ENCODE data around the gene ALOX5.
"Not testable (repeated sequence)": the region's sequence is repeated elsewhere in the genome, so short reads cannot be mapped to it uniquely, and the experiment has no call there.

ALOX5 gene

DNA sequence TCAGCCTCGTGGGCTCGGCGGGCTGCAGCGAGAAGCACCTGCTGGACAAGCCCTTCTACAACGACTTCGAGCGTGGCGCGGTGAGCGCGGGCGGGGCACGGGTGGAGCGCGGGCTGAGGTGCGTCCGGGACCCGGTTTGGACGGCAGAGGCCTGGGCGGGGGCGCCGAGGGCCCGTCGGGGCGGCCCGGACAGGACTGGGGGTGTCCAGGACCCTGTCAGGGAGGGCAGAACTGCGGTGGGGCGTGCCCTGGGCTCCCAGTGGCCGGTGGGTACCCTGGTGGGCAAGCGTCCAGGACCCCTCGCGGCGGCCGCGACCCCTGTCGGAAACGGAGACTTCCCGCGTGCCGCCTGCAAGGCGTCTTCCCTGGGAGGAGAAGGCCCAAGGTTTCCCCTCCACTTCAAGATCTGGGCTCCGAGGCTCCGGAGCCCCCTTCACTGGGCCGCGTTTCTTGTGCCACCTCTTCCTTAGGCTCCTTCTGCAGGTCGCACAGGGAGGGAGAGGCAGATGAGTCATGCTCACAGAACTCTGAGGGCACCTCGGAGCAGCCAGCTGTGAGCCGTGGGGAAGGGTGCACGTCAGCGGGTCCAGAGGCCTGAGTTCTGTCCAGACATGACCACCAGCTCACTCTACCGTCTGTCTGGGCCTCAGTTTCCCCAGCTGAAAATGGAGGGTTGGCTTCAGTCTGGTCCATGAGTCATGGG lies 485 bp downstream of the ALOX5 start:
- DNase-seq: no peak

DNA sequence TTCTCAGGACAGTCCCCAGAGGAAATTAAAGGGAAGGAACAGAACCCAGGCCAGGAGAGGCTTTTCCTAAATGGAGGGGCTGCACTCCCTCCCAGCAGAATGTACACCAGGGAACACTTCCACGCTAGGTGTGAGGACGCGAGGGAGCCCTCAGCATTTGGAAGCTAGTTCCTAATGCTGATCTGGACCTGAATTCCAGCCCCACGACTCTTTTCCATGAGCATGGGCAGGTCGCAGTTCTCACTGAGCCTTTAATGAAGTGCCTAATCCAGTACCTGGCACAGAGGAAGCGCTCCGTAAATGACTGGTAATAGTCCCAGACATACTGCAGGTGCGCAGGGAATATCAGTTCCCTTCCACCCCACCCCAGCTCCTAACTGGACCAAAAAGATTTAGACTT lies 1.1 kb downstream of the ALOX5 start:
- DNase-seq: no peak

DNA sequence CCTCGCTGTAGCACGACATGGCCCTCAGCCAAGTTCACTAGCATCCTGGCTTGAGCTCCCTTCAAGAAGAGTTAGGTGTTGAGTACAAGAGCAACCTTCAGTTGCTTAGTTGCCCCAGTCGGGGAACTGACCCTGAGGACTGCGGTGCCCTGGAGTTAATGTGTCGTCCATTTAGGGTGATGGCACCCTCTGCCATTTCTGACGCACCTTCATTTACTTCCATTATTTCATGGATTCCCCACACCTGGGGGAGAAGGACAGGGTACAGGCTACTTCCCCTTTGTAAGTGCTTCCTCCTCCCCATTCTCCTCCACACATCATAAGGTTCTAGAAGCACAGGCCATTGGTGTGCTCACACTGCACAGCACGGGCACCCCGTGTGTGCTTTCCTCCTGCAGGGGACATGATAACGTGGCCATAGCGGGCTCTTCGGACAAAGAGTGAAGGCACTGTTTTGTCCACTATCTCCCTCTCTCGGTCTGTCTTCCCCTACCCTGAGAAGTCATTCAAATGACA lies 1.8 kb downstream of the ALOX5 start:
- no peak for DNase-seq

DNA sequence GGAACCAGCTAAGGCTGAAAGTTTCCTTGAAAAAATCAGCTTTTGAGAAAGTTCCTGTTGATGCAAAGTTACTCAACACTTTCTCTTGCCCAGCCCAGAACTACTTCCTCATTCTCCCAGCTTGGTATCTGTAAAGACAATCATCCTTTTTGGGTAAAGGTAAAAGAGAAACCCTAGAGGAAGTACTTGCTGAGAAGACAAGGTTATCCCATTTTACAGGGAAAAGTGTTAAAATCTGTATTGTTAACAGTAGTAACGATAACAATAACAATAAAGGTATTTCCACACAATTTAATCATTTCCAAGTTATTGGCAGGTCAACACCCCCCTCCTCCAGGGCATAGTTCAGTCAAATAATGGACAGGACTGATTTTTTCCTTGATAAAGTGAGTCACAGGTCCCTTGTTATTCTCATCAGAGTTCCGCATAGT lies 2.4 kb downstream of the ALOX5 start:
- DNase-seq: peak in 1 of 51 donors; percentile 18

DNA sequence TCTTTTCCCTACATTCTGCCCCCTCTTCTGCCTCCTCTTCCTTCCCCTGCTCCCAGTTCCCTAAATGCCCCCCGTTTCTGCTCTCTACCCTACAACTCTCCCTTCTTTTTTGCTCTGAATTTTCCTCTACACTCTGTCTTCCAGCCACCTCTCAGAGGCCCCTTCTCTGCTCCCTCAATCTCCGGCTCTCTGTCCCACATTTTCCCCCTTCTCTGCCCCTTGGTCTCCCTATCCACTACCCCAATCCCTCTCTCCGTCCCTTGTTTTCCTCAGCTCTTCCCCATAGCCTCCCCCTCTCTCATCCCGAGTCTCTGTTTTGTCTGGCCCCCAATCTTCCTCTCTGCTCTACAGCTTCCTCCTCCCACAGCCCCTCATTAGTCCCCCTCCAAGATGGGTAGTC lies 3.3 kb downstream of the ALOX5 start:
- no peak for DNase-seq

DNA sequence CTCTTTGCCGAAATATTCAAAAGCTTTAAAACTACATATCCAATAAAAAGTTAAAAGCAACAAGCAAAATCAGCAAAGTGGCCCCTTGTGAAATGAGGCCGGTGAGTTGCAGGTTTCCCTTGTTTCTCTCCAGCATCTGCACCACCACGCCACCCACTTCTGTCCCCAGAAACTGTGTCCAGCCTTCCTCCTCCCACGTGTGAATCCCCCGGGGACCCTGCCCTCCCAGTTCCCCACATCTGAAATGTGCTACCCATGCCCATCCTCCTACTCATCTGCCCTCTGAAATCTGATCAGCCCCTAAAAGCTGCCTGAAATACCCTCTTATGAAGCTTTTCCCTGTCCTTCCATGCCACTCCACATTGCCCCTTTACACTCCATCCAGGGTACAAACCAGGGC lies 3.8 kb downstream of the ALOX5 start:
- DNase-seq: no peak

DNA sequence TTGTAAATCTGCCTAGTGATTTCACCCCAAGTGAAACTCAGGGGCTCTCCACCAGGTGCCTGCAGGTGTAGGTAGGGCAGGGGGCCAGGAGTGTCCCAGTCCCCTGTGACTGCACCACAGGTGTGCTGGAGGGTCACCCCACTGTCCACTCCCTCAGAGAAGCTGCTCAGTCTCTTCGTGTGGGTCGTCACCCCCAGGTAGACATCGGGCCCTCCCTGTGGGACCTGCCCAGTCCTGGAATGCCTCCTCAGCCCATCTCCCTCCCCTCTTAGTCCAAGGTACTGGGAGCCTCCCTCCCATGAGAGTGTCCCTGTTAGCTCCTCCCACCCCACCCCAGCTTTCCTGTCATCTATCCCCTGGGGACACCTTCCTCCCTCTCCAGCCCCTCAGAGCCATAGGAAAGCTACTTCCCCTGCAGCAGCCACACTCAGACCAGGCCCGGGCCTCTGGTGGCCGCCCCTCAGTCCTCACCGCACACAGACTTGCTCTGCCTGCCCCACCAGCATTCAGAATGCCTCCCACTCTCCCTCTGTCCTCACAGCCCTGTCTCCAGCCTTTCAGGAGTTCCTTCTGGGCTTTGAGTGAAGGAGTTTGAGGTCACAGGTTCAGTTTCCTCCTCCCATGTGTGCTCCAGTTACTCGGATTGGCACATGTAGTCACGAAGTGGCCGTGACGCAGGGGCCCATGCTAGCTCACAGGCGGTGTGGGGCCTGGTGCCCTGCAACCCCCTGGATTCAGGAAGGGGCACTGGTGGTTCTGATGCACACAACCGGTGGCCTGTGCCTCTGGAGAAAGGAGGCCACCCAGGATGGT lies 5.1 kb downstream of the ALOX5 start:
- DNase-seq: no peak

DNA sequence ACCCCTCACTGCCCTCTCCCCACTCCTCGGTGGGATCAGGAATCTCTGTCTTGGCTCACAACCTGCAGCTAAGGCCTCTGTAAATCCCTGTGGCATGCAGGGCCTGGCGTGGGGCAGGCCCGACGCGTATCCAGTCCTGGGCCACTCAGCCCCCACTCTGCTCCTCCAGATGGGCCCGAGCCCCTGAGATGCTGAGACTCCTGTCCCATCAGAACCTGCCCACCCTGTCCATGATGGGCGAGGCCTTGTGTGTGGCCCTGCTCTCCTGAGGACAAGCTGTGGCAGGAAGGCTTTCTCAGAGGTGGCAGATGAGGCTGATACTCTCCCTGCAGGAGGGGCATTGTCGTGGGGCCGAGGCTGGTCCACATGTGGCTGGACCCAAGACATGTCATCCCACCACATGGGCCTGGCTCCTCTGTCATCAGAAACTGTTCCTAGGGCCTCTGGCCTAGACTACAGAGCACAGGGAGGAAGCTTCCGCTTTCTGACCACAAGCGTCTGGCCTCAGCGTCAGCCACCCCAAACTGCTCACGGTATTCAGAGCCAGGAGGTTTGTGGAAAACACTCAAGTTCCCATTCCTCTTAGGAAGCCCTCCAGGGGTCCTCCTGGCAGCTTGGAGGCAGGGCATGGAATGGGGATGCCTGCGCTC lies 6.0 kb downstream of the ALOX5 start:
- DNase-seq: peak in 2 of 51 donors; percentile 24 to 25

DNA sequence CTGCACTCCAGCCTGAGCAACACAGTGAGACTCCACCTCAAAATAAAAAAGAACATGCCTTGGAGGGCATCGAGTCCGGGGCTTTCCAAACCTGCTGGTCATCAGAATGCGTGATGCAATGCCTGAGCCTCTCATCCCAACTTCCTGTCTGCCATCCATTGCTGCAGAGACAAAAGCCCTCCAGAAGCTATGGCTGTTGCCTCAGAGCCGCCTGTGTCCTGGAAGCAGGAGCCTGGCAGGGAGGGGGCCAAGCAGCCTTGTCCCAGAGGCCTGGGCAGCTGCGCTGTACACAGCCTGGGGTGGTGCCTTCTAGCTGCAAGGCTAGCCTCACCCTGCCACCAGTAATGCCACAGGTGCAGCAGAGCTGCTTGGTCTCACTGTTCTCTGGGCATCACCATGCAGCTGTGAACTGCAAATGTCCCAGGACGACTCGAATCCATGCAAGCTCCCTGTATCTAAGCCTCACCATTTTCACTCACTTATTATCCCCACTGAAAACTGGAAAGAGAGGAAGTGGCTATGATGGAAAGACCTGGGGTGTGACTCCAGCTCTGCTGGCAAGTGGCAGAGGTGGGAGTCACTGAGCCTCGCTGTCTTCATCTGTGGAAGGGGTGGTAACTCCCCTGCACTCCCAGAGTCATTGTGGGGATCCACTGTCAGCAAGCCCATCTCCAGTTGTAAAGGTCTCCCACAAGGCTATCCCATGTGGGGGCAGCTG lies 7.0 kb downstream of the ALOX5 start:
- no peak for DNase-seq

DNA sequence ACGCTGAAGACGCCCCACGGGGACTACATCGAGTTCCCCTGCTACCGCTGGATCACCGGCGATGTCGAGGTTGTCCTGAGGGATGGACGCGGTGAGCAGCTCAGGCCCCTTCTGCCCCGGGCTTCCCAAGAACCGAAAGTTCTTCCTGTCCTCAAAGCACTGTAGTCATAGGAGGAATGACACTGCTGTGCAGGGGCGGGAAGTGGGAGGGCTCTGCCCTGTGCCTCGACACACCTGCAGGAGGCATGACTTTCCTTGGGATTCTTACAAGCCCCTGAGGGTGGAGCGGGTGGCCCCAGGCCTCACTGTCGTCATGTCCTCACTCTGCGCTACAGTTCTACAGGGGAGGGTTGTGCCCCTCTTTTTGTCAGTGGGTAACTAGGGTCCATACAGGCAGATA lies 8.6 kb downstream of the ALOX5 start:
- no peak for DNase-seq

DNA sequence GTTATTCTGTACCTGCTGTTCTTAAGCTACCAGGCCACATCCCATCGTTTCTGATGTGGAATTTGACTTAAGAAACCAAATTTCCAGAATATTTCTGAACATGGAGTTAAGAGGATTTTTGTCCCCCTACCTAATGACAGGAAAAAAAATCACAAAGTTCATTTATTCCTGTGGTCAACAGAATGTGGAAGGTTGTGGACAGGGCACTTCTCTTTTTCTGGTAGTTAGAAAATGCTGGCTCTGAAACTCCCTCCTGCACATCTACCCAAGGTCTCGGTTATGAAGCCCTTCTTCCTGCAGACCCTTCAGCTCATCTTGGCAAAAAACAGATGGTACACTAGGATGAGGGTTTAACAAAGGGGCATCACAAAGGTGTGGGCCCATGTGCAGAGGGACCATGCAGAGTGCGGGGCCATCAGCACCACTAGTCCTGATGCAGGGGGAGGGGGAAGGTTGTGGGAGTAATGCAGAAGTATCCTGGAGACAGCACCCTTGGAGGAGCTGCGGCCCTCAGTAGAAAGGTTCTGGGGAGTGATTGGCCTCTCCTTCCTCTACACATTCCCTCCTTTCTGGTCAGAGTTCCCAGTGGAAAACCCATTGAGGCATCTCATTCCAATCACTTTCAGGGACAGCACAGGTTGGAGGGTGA lies 9.8 kb downstream of the ALOX5 start:
- DNase-seq: no peak

DNA sequence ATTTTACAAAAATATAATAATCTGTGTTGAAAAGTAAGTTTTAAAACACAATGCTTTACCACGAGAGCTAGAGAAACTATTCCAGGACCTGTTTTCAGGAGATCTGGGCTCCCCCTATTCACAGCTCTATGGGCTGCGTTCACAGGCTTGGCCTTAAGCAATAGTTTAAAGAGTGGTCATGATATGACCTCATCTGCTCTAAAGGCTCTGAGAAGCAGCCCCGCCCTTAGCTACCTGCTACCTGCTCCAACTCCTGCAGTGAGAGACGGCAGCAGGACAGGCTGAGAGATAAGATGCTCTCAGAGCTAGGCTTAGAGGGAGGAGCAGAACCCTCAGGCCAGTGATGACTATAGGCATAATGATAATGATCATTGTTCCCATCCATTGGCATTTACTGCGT lies 12.6 kb downstream of the ALOX5 start:
- no peak for DNase-seq

DNA sequence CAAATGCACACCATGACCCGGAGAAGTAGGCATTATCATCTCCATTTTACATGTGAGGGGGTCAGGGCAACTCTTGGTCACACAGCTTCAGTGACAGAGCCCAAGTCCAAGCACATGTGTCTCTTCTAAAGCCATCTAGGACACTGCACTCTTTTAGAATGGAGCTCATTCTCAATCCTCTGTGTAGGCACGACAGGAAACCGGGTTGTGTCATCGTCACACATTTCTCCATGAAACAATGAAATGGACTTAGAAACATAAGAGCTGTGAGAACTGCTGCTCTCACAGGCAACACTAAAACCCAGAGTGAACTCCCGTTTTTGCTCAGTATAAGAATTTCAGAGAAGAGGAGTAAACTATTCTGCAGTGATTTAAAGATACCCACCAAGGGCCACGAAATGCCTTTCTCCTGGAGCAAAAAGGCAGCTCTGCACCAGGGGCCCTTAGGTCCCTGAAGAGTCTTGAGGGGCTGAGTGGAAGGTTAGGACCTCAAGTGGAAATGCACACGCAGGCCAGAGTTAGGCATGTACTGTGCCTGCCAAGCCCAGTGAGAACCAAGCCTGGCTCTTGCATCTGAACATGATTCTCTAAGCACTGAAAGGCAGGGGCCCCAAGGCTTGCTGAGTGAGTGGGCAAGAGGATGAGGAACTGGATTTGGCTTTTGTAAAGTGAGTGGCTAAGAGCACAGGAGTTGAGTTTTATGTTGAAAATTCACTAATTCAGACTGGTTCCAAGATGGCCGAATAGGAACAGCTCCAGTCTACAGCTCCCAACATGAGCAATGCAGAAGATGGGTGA lies 13.3 kb downstream of the ALOX5 start:
- no peak for DNase-seq

DNA sequence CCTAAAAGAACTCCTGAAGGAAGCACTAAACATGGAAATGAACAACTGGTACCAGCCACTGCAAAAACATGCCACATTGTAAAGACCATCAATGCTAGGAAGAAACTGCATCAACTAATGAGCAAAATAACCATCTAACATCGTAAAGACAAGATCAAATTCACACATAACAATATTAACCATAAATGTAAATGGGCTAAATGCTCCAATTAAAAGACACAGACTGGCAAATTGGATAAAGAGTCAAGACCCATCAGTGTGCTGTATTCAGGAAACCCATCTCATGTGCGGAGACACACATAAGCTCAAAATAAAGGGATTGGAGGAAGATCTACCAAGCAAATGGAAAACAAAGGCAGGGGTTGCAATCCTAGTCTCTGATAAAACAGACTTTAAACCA lies 15.7 kb downstream of the ALOX5 start:
- not testable (repeated sequence) for DNase-seq

DNA sequence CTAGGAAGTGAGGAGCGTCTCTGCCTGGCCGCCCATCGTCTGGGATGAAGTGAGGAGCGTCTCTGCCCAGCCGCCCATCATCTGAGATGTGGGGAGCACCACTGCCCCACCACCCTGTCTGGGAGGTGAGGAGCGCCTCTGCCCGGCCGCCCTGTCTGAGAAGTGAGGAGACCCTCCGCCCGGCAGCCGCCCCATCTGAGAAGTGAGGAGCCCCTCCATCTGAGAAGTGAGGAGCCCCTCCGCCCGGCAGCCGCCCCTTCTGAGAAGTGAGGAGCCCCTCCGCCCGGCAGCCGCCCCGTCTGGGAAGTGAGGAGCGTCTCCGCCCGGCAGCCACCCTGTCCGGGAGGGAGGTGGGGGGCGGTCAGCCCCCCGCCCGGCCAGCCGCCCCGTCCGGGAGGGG lies 17.6 kb downstream of the ALOX5 start:
- DNase-seq: not testable (repeated sequence)

DNA sequence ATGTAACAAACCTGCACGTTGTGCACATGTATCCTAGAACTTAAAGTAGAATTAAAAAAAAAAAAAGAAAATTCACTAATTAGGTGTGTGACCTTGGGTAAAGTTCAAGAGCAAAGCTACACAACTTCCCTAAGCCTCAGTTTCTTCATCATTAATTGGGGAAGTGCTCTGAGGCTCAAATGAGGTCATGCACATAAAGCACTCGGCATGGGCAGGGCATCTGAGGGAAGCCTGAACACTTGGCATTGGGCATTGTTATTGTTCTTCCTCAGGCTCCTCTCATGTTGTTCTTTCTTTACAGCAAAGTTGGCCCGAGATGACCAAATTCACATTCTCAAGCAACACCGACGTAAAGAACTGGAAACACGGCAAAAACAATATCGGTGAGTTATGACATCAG lies 21.5 kb downstream of the ALOX5 start:
- no peak for DNase-seq

DNA sequence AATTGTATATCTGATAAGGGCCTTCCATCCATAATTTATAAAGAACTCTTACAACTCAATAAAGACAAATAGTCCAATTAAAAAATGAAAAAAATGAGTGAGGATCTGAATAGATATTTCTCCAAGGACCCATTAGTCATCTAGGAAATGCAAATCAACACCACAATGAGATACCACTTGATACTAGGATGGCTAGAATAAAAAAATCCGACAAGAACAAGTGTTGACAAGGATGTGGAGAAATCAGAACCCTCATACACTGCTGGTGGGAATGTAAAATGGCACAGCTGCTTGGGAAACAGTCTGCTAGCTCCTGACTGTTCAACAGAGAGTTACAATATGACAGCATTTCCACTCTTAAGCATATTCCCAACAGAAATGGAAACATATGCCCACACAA lies 24.6 kb downstream of the ALOX5 start:
- DNase-seq: no peak

DNA sequence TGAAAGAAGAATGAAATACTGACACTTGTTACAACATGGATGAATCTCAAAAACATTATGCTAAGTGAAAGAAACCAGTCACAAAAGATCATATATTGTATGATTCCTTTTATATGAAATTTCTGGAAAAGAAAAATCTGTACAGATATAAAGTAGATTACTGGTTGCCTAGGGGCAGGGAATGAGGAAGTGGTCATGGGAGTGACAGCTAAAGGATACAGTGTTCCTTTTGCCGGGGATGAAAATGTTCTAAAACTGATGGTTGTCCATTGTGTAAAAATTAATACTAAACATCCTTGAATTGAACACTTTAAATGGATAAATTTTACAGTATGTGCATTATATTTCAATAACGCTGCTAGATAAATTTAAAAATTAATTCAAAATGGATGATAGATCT lies 25.1 kb downstream of the ALOX5 start:
- no peak for DNase-seq

DNA sequence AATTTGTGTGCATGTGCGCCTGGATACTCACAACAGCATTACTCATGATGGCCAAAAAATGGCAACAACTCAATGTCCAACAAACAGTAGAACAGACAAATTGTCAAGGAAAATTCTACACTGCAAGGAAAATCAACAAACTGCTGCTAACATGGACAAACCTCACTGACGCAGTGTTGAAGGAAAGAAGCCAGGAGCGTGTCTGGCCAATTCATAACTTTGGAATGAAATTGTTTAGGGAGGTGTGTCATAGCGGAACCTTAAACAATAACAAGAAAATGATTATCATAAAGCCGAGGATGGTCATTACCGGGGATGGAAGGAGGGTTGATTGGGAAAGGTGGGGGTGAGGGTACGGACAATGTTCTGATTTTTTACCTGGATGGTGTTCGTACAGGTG lies 29.1 kb downstream of the ALOX5 start:
- no peak for DNase-seq

DNA sequence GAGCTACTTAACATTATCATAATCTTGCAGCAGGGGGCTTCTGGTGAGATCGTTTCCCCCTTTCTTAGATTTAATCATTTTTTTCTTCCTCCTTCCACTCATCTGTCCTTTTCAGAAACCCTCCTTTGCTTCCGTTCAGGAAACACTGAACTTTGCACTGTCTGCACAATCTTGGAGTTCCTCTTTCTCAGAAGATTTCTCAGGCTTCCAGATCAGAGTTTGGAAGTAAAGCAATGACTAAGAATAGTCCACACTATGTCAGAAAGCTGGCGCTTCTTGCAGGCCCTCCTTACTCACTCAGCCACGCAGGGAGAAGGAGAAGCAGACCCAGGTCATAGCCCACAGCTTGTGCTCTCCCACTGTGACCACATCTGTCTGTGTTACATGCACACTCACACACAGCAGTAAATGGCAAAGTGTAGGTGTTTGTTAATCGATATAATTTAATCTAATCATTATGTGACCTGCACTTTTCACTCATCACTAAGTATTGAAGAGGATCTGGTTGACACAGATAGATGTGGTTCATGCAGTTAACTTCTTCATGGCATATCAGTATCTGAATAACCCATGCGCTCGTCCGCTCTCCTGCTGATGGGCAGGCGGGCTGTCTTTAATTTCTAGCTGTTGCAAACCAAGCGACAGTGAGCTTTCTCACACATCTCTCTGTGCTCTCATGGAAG lies 30.2 kb downstream of the ALOX5 start:
- no peak for DNase-seq

Measured in hypothalamus (tissue), 51 donors.